Prostate gland (tissue), 2 donors: ENCODE measurements around the gene TNFAIP8L2. TPM values are rescaled to one million over a fixed set of nuclear protein-coding genes. Genes with fewer than 3 reads are reported as not detected.

Experiments used
- DNase-seq: peaks from one replicate; pipeline ENCODE4 v3.0.0-alpha.2; 2019; ENCODE audit warnings: low spot score
- H3K27ac ChIP-seq, 2 donors: fragments of 200-600 bp; sonication (generic); 2 replicates each; pipeline ENCODE4 v1.5.1; 2017 to 2019
- H3K27me3 ChIP-seq: fragments of 200-600 bp; sonication (generic); replicated peaks from 2 replicates; pipeline ENCODE4 v1.5.1; 2019; ENCODE audit not compliant: insufficient read depth
- H3K36me3 ChIP-seq, 2 donors: fragments of 200-600 bp; sonication (generic); 1 replicate in 1 of 2; 2 replicates in 1 of 2; pipeline versions ENCODE4 v1.5.1 to v1.8.1; 2017 to 2019
- H3K4me1 ChIP-seq: fragments of 200-600 bp; sonication (generic); replicated peaks from 2 replicates; pipeline ENCODE4 v1.5.1; 2019
- H3K4me3 ChIP-seq, 2 donors: fragments of 200-600 bp; sonication (generic); 2 replicates each; pipeline ENCODE4 v1.5.1; 2017 to 2019
- H3K9me3 ChIP-seq: fragments of 200-600 bp; sonication (generic); 2 replicates; pipeline ENCODE4 v1.5.1; 2017
- CTCF ChIP-seq, 4 experiments: fragments of 200-600 bp in 2 of 4; fragments of 450-650 bp in 2 of 4; sonication (generic) in 2 of 4; IDR thresholded peaks; 1 replicate in 3 of 4; 2 replicates in 1 of 4; pipeline ENCODE4 v1.5.1; 2016 to 2019; ENCODE audit warnings: antibody characterized with exemption in 4 of 4, mild to moderate bottlenecking in 2 of 4, moderate library complexity in 2 of 4
- POLR2A ChIP-seq: fragments of 450-650 bp; IDR thresholded peaks from one replicate; pipeline ENCODE4 v1.6.1; 2016; ENCODE audit warnings: antibody characterized with exemption, mild to moderate bottlenecking
- POLR2AphosphoS5 ChIP-seq: sonication (generic); formaldehyde crosslinking; IDR thresholded peaks from one replicate; pipeline ENCODE4 v1.6.1; 2017; ENCODE audit warnings: antibody characterized with exemption
- WGBS: methylation state at CpG from one replicate; pipeline ENCODE4 v1.1.5; 2018; 5-methylcytosine and 5-hydroxymethylcytosine counted together
- intact Hi-C: fragments of 100-400 bp; cut with DNase I; formaldehyde crosslinking; loops from one replicate; pipeline ENCODE4 v1.14.2; 2022
- total RNA-seq, 2 donors: library from RNA; depleted of rRNA; stranded (reverse); fragments of >200 nt; gene quantifications; one replicate each; pipeline ENCODE4 v1.1.0, GENCODE V29; 2016

Gene TNFAIP8L2
- total RNA-seq, 2 donors from 2014 or later: 1.5 to 2.1 TPM

- peak; percentile 90 for DNase-seq
- intact Hi-C loops: no loop called here
- Histone ChIP-seq H3K9me3 (no peaks in the 10 kb centered on the region), H3K36me3 (no peaks in the 10 kb centered on the region), H3K4me3 (peak overlapping the region; percentile 21 to 33), H3K4me1 (no peaks in the 10 kb centered on the region), H3K27me3 (no peaks in the 10 kb centered on the region), H3K27ac (peak overlapping the region in 1 of 2 donors; percentile 53)
- TF ChIP-seq POLR2A: peak; percentile 33
- no peak for TF ChIP-seq CTCF (IDR thresholded peaks at IDR 0.05)
- peak; percentile 74 for TF ChIP-seq POLR2AphosphoS5
- WGBS: 5% methylated on average over 43 of the region's 45 CpGs
These were observed 25.4 kb upstream of the TNFAIP8L2 start for GRCh38 chr1:151130987-151131586.

- peak overlapping the region; percentile 29 to 45 for H3K27ac ChIP-seq
- H3K4me3 ChIP-seq: peak overlapping the region; percentile 21 to 33
- 26% methylated on average over 37 of the region's 39 CpGs for WGBS
- intact Hi-C loops: no loop called here
- TF ChIP-seq POLR2AphosphoS5 (no peak), CTCF (IDR thresholded peaks at IDR 0.05) (no peak), POLR2A (no peak)
- no peaks in the 10 kb centered on the region for H3K27me3 ChIP-seq
- DNase-seq: no peak
- no peaks in the 10 kb centered on the region for H3K9me3 ChIP-seq
- H3K4me1 ChIP-seq: no peaks in the 10 kb centered on the region
- H3K36me3 ChIP-seq: no peaks in the 10 kb centered on the region
These were observed 24.6 kb upstream of the TNFAIP8L2 start for GRCh38 chr1:151131701-151132334.

- no peak for DNase-seq
- WGBS: 62% methylated on average over 36 of the region's 74 CpGs
- Histone ChIP-seq H3K27me3 (no peaks in the 10 kb centered on the region), H3K9me3 (no peaks in the 10 kb centered on the region), H3K27ac (no peak overlapping the region), H3K36me3 (no peaks in the 10 kb centered on the region), H3K4me1 (no peaks in the 10 kb centered on the region), H3K4me3 (no peak overlapping the region)
- intact Hi-C loops: no loop called here
- TF ChIP-seq CTCF (IDR thresholded peaks at IDR 0.05) (no peak), POLR2AphosphoS5 (no peak), POLR2A (no peak)
These were observed 24.0 kb upstream of the TNFAIP8L2 start for GRCh38 chr1:151132335-151133017.

GRCh38 chr1:151133018-151133806, 23.2 kb upstream of the TNFAIP8L2 start:
- no peaks in the 10 kb centered on the region for H3K4me1 ChIP-seq
- no peaks in the 10 kb centered on the region for H3K27me3 ChIP-seq
- H3K27ac ChIP-seq: no peak overlapping the region
- intact Hi-C loops: no loop called here
- WGBS: 81% methylated on average over 48 of the region's 65 CpGs
- no peak for DNase-seq
- no peaks in the 10 kb centered on the region for H3K36me3 ChIP-seq
- no peak for TF ChIP-seq CTCF (IDR thresholded peaks at IDR 0.05)
- TF ChIP-seq POLR2AphosphoS5: no peak
- TF ChIP-seq POLR2A: no peak
- no peak overlapping the region for H3K4me3 ChIP-seq
- H3K9me3 ChIP-seq: no peaks in the 10 kb centered on the region
